T-helper 1 cell treated with Interleukin-12 subunit alpha and Interleukin-12 subunit beta and Interleukin-4 antibody, amounts not matched to agents 30 ng/mL and 1 ng/mL, for 36 hours (primary cell): ENCODE data around the gene PRXL2B. TPM values are rescaled to one million over a fixed set of nuclear protein-coding genes. Genes with fewer than 3 reads are reported as not detected.

Source experiments
- intact Hi-C: fragments of 100-400 bp; cut with micrococcal nuclease; formaldehyde crosslinking; loops from one replicate; pipeline ENCODE4 v1.15.1; 2024
- total RNA-seq: library from RNA; stranded (reverse); gene quantifications from 2 replicates; pipeline ENCODE4 v1.2.3, GENCODE V29; 2022

The PRXL2B gene
- 35.2 and 37.4 TPM in 2 replicates for total RNA-seq

GRCh38 chr1:2586154-2587070, at the start of gene PRXL2B:
TSS of gene PRXL2B (plus strand) at chr1:2586777. CDS start at chr1:2586886, 109 bp downstream.
- intact Hi-C loops: loop anchor here (1.0 to 5.0 kb wide), 10 partner anchors 8 to 1314 kb away; partner anchors contain the start of genes C1orf174, PANK4, PEX10 and TMEM52

GRCh38 chr1:2537784-2538115, 48.8 kb upstream of the PRXL2B start:
- intact Hi-C loops: no loop called here

GRCh38 chr1:2538376-2538775, 48.2 kb upstream of the PRXL2B start:
- intact Hi-C loops: no loop called here

- intact Hi-C loops: no loop called here
These were observed 47.7 kb upstream of the PRXL2B start for GRCh38 chr1:2538872-2539271.

- intact Hi-C loops: no loop called here
These were observed 47.2 kb upstream of the PRXL2B start for GRCh38 chr1:2539312-2539907.

GRCh38 chr1:2540816-2541492, 45.6 kb upstream of the PRXL2B start:
- intact Hi-C loops: no loop called here

GRCh38 chr1:2541619-2542245, 44.8 kb upstream of the PRXL2B start:
- intact Hi-C loops: no loop called here

- intact Hi-C loops: no loop called here
These were observed 44.2 kb upstream of the PRXL2B start for GRCh38 chr1:2542246-2542915.

GRCh38 chr1:2543543-2544092, 43.0 kb upstream of the PRXL2B start:
- intact Hi-C loops: no loop called here

- intact Hi-C loops: no loop called here
These were observed 42.3 kb upstream of the PRXL2B start for GRCh38 chr1:2544093-2544874.

- intact Hi-C loops: loop anchor here (5.0 kb wide), 3 partner anchors 243 to 1357 kb away; partner anchors contain the start of genes C1orf174, CEP104 and DFFB
These were observed 41.5 kb upstream of the PRXL2B start for GRCh38 chr1:2544875-2545640.

- intact Hi-C loops: loop anchor here (2.0 to 5.0 kb wide), 5 partner anchors 244 to 1356 kb away; partner anchors contain the start of genes C1orf174, CEP104 and DFFB
These were observed 40.6 kb upstream of the PRXL2B start for GRCh38 chr1:2545754-2546514.

GRCh38 chr1:2546515-2547209, 39.9 kb upstream of the PRXL2B start:
- intact Hi-C loops: loop anchor here (1.0 to 5.0 kb wide), 8 partner anchors 20 to 1356 kb away; partner anchors contain the start of genes C1orf174, CEP104, DFFB and MORN1

GRCh38 chr1:2547210-2548067, 39.1 kb upstream of the PRXL2B start:
- intact Hi-C loops: loop anchor here (1.0 to 5.0 kb wide), 15 partner anchors 9 to 1355 kb away; partner anchors contain the start of genes C1orf174, CEP104, DFFB and MORN1

GRCh38 chr1:2548068-2548589, 38.4 kb upstream of the PRXL2B start:
- intact Hi-C loops: loop anchor here (1.0 to 5.0 kb wide), 10 partner anchors 8 to 1354 kb away; partner anchors contain the start of genes C1orf174, CEP104, DFFB and TMEM52
